SK-MEL-5 (cell line): ENCODE measurements around the gene TOP2A. TPM values are rescaled to one million over a fixed set of nuclear protein-coding genes. Genes with fewer than 3 reads are reported as not detected.
"Not testable (repeated sequence)": the region's sequence is repeated elsewhere in the genome, so short reads cannot be mapped to it uniquely, and the experiment has no call there.

Experiments used
- DNase-seq: peaks from one replicate; pipeline ENCODE4 v3.0.0-alpha.2; 2016; ENCODE audit warnings: low read depth, low spot score
- in situ Hi-C: cut with HindIII; loops from 2 replicates; pipeline ENCODE4 v1.10.0; 2016; ENCODE audit warnings: low sequenced_read_pairs, high pct_unique_total_duplicates, low pct_unique_long_range_greater_than_20kb
- total RNA-seq: library from RNA; depleted of rRNA; stranded (reverse); fragments of >200 nt; shearing (Covaris generic); gene quantifications from 2 replicates; pipeline ENCODE4 v1.2.3, GENCODE V29; 2014

The TOP2A gene
- total RNA-seq, 1 experiment from 2014 or later: 114 TPM

DNA sequence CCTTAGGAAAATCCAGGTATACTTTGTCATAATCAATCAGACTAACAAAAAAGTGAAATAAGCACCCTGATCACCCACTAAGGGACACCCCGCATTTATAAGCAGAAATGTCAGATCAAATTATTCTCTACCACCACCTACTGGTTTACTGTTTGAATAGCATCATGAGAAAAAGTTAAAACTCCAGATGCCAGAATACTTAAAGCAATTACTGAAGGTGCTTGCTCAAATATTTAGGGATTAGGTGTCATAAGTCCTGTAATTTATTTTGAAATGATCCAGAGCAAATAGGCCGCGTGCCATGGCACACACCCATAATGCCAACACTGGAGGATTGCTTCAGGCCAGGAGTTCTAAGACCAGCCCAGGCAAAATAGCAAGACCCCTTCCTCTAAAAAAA is 2.3 kb downstream of the TOP2A start:
- in situ Hi-C loops: loop anchor here (25.0 kb wide), 1 partner anchor 353 kb away; the partner anchor contains the start of genes MED24 and THRA
- DNase-seq: peak; percentile 59

DNA sequence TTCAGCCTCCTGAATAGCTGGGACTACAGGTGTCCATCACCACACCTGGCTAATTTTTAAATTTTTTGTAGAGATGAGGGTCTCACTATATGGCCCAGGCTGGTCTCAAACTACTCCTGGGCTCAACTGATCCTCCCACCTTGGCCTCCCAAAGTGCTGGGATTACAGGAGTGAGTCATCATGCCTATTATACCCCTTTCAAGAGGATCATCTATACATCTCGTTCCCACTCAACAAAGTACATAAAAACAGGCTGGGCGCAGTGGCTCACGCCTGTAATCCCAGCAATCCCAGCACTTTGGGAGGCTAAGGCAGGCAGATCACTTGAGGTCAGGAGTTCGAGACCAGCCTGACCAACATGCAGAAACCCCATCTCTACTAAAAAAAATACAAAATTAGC is 3.4 kb downstream of the TOP2A start:
- DNase-seq: not testable (repeated sequence)
- in situ Hi-C loops: loop anchor here (25.0 kb wide), 1 partner anchor 352 kb away; the partner anchor contains the start of genes MED24 and THRA

DNA sequence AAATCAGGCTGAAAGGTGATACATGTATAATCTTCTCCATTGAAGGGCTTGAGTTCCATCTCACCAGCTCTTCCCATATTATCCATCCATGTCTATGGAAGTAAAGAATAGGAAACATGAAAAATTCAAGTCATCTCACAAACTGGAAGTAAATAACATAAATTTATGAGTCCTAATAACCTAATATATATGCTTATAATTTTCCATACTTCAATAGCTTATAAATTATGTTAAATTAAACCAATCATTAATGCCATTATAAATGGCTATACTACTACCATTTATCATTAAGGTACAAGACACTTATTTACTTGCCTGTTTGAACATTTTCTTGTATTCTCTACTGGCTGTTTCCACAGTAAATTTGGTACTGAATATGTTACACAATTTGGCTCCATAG is 4.8 kb downstream of the TOP2A start:
- in situ Hi-C loops: loop anchor here (25.0 kb wide), 1 partner anchor 351 kb away; the partner anchor contains the start of genes MED24 and THRA
- DNase-seq: no peak

DNA sequence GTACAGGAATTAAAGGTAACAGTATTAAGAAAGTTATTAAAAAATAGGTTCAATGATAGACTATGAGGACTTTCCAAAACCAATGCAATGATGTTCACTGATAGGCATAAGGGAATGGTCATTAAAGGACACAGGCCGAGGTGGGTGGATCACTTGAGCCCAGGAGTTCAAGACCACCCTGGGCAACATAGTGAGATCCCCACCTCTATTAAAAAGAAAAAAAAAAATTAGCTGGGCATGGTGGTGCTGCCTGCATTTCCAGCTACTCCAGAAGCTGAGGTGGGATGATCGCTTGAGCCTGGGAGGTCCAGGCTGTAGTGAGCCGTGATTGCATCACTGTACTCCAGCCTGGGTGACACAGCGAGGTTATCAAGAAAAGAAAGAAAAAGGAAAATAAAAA is 5.9 kb downstream of the TOP2A start:
- in situ Hi-C loops: loop anchor here (25.0 kb wide), 1 partner anchor 350 kb away; the partner anchor contains the start of genes MED24 and THRA

DNA sequence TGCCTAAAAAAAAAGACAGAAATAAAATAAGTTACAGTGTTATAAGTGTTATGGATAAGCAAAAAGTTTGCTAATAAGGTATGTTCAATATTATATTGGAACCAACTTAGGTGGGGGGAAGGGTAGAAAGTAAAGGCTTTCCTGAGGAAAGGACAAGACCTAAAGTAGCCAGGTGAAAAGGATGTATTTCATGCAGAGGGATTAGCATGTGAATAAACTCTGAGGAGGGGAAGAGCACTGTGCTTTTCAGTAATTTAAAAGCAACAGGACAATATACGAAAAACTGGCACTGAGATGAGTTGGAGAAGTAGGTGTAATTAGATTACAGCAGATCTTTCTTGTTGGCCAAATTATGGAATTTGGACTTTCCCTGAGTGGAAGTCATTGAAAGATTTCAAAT is 7.6 kb downstream of the TOP2A start:
- in situ Hi-C loops: loop anchor here (25.0 kb wide), 1 partner anchor 348 kb away; the partner anchor contains the start of genes MED24 and THRA
- no peak for DNase-seq

More for the DNA sequence above, 5.9 kb downstream of the TOP2A start:
- DNase-seq: no peak

DNA sequence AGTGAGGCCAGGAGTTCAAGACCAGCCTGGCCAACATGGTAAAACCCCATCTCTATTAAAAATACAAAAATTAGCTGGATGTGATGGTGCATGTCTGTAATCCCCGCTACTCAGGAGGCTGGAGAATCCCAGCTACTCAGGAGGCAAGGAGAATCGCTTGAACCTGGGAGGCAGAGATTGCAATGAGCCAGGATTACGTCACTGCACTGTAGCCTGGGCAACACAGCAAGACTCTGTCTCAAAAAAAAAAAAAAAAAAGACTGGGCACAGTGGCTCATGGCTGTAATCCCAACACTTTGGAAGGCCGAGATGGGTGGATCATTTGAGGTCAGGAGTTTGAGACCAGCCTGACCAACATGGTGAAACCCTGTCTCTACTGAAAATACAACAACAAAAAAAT is 8.2 kb downstream of the TOP2A start:
- in situ Hi-C loops: loop anchor here (25.0 kb wide), 1 partner anchor 347 kb away; the partner anchor contains the start of genes MED24 and THRA
- not testable (repeated sequence) for DNase-seq

DNA sequence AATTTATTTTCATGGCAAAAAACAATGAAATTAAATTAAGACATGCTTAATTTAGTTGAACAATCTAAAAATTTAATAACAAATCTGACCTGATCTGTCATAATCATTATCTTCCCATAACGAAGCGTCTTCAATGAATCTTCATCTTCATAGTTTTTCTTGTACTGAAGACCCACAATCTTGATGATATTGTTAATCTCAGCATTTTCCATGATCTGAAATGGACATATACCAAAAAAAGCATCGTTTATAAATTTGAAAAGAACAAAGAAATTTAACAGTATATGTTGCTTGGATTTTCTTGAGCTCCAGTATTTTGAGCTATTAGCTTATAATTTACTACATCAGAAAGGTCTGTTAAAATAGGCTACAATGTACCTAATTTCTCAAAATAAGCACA is 10.2 kb downstream of the TOP2A start:
- in situ Hi-C loops: loop anchor here (25.0 kb wide), 1 partner anchor 345 kb away; the partner anchor contains the start of genes MED24 and THRA
- DNase-seq: no peak

DNA sequence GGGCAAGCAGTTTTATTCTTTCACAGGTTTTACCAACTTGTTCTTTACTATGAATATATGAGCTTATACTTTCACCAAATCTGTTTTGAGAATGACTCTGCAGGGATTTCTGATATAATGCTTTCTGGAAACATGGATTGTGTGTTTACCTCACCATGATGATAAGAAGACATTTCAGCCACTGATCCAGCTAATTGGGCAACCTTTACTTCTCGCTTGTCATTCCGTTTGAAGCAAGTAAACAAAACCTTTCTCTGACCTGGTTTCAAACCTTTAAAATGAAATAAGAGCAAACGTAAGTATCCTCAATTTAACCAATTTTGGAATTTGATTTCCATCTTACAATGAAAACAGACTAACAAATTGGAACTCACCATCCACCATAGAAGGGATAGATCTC is 13.7 kb downstream of the TOP2A start:
- DNase-seq: no peak
- in situ Hi-C loops: loop anchor here (25.0 kb wide), 1 partner anchor 342 kb away; the partner anchor contains the start of genes MED24 and THRA

DNA sequence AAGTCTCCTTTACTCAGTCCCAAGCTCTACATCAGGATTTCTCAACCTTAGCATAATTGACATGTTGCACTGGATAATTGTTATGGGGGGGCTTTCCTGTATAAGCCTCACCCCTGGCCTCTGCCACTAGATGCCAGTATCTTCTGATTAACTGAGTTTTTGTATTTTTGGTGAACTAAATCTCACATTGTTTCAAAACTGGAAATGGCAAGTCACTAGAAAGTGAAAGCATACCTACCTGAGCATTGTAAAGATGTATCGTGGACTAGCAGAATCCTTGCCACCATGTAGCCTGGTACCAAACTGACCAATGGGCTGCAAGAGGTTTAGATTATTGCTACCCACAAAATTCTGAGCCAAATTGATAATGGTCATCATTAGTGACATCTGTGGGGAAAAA is 15.0 kb downstream of the TOP2A start:
- no peak for DNase-seq
- in situ Hi-C loops: loop anchor here (25.0 kb wide), 1 partner anchor 340 kb away; the partner anchor contains the start of genes MED24 and THRA

DNA sequence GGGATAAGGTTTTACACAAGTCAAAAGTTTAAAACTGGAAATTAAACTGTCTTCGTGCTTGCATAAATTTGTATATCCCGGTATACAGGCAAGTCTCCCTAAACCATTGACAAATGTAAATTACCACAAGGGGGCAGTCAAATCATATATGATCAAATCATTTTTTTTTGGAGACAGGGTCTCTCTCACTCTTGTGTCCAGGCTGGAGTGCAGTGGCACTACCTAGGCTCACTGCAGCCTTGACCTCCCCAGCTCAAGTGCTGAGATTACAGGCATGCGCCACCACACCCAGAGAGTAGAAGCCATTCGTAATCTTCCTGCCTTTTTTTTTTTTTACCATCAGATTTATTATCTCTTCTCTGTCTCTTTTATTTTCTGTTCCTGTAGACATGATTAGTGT is 18.5 kb downstream of the TOP2A start:
- DNase-seq: peak; percentile 83
- in situ Hi-C loops: no loop called here

DNA sequence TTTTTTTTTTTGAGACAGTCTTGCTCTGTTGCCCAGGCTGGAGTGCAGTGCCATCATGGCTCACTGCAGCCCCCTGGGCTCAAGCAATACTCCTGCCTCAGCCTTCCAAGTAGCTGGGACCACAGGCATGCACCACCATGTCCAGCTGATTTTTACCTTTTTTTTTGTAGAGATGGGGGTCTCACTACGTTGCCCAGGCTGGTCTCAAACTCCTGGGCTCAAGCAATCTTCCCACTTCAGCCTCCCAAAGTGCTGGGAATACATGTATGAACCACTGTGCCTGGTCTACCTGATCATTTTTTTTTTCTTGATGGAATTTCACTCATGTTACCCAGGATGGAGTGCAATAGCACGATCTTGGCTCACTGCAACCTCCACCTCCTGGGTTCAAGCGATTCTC is 31.1 kb downstream of the TOP2A start:
- DNase-seq, in situ Hi-C loops: not testable (repeated sequence)

DNA sequence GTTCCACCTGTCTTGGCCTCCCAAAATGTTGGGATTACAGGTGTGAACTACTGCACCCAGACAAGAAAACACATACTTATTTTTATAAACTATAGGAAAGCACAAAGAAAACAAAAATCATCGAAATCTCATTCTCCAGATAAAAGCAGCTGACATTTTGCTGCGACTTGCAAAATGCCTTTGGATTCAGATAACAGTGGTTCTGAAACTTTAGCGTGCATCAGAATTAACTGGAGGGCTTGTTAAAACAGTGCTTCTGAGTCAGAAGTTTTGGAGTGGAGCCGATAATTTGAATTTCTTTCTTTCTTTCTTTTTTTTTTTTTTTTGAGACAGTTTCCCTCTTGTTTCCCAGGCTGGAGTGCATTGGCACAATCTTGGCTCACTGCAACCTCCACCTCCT is 35.4 kb downstream of the TOP2A start:
- DNase-seq: no peak
- in situ Hi-C loops: no loop called here

DNA sequence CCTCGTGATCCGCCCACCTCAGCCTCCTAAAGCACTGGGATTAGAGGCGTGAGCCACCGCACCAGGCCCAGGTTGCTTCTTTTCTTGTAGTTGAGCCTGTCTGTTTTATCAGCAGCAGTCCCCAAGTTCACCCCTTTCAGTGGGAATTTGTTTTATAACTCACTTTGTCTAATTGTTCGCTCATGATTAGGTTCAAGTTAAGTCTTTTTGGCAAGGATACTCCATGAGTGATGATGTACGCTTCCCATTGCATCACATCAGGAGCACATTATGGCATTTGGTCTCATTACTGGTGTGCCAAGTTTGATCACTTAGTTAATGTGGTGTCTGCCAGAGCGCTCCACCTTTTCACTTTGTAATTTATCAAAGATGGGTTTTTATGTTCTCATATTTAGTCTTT is 38.7 kb downstream of the TOP2A start:
- in situ Hi-C loops: no loop called here
- no peak for DNase-seq

DNA sequence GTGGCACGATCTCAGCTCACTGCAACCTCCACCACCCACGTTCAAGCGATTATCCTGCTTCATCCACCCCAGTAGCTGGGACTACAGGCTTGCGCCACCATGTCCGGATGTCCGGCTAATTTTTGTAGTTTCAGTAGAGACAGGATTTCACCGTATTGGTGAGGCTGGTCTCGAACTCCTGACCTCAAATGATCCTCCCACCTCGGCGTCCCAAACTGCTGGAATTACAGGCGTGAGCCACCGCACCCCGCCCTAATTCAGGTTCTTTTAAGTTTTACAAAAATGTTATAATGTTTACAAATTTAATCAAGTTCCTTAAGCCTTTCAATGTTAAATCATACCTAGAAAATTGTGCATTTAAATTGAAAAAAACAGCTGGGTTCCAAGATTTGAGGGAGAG is 39.9 kb downstream of the TOP2A start:
- in situ Hi-C loops: no loop called here
- no peak for DNase-seq

DNA sequence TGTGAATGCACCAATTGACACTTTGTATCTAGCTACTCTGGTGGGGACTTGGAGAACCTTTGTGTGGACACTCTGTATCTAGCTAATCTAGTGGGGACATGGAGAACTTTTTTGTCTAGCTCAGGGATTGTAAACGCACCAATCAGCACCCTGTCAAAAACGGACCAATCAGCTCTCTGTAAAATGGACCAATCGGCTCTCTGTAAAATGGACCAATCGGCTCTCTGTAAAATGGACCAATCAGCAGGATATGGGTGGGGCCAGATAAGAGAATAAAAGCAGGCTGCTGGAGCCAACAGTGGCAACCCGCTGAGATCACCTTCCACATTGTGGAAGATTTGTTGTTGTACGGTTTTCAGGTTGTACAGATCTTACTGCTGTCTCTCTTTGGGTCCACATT is 41.2 kb downstream of the TOP2A start:
- DNase-seq, in situ Hi-C loops: not testable (repeated sequence)

DNA sequence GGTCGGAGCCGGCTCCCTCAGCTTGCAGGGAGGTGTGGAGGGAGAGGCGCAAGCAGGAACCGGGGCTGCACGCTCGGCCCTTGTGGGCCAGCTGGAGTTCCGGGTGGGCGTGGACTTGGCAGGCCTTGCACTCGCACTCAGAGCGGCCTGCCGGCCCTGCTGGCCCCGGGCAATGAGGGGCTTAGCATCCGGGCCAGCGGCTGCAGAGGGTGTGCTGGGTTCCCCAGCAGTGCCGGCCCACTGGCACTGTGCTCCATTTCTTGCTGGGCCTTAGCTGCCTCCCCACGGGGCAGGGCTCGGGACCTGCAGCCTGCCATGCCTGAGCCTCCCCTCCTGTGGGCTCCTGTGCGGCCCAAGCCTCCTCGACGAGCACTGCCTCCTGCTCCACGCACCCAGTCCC is 41.9 kb downstream of the TOP2A start:
- DNase-seq, in situ Hi-C loops: not testable (repeated sequence)

DNA sequence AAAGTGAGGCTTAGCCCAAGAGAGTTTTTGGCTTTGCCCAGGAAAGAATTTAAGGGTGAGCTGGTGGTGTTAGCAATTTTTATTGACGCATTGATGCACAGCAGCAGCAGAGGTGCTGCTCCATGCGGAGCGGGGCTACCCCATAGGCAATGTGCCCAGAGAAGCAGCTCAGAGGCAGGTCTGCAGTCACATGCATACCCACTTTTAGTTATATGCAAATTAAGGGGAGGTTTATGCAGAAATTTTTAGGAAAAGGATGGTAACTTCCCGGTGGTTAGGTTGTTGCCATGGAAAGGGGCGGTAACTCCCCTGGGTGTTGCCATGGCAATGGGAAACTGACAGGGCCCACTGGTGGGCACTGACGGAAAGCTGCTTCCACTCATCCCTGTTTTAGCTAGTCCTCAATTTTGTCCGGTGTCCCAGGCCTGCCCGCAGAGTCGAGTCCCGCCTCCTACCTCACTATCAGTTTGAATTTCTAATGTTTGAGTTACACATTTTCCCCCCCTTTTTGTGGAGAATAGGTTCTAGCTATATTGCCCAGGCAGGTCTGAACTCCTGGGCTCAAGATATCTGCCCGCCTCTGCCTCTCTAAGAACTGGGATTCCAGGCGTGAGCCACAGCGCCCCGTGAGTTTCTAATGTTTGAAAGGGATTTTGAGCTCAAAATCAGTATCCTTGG is 42.7 kb downstream of the TOP2A start:
- DNase-seq: no peak
- in situ Hi-C loops: no loop called here

DNA sequence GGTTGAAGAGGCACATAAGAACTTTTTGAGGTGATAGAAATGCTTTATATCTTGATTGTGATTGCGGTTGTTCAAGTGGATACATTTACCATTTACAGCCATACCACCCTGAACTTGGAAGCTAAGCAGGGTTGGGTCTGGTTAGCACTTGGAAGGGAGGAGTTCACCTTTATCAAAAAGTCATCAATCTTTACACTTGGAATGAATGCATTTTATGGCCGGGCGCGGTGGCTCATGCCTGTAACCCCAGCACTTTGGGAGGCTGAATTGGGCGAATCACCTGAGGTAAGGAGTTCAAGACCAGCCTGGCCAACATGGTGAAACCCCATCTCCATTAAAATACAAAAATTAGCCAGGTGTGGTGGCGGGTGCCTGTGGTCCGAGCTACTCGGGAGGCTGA is 43.7 kb downstream of the TOP2A start:
- in situ Hi-C loops: no loop called here
- no peak for DNase-seq

DNA sequence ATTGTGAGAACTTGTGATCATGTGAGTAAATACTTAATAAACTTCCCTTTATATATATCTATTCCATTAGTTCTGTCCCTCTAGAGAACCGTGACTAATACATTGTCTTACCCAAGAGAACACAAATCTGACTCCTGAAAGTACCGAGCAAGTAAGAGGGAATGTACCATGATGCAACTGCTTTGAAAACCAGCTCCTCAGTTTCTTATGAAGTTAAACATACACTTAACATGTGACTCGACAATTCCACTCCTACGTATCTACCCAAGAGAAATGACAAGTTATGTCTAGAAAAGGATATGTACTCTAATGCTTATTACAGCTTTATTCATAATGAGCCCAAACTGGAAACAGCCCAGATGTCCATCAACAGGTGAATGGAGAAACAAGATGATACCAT is 44.4 kb downstream of the TOP2A start:
- in situ Hi-C loops: no loop called here
- no peak for DNase-seq
